Measurements from ENCODE around the gene GALNT7.
A peak's percentile ranks its signal among the peaks of the same experiment; 100 is the strongest.

GALNT7 gene

DNA sequence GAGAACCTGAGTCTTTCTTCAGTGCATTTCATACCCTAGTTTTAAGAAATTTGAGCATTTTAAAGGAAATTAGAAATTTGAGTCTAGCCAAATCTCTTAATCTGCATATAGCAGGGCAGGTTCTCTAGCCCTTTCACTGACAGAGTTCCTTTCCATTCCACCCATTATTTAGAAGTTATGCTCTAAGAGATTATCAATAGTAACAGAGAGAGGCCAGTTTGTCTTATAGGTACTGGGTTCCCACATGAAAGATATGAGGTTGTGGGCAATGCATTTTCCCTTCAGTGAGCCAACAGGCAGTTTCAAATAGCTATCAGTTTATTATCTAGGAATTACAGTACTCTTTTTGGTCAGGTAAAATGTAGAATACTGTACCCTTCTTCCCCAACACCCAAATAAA lies 7.3 kb upstream of the GALNT7 start:
- no peak for DNase-seq (ENCODE audit: low read depth in 2 of 2)
- TF ChIP-seq, protein P1, sequence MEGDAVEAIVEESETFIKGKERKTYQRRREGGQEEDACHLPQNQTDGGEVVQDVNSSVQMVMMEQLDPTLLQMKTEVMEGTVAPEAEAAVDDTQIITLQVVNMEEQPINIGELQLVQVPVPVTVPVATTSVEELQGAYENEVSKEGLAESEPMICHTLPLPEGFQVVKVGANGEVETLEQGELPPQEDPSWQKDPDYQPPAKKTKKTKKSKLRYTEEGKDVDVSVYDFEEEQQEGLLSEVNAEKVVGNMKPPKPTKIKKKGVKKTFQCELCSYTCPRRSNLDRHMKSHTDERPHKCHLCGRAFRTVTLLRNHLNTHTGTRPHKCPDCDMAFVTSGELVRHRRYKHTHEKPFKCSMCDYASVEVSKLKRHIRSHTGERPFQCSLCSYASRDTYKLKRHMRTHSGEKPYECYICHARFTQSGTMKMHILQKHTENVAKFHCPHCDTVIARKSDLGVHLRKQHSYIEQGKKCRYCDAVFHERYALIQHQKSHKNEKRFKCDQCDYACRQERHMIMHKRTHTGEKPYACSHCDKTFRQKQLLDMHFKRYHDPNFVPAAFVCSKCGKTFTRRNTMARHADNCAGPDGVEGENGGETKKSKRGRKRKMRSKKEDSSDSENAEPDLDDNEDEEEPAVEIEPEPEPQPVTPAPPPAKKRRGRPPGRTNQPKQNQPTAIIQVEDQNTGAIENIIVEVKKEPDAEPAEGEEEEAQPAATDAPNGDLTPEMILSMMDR (IDR thresholded peaks at IDR 0.05; ENCODE audit: low read depth, low read length): no peak
- no peak overlapping the region for H3K4me3 ChIP-seq (replicated peaks in 1 of 2; ENCODE audit: low read depth in 2 of 2, low read length in 2 of 2)

DNA sequence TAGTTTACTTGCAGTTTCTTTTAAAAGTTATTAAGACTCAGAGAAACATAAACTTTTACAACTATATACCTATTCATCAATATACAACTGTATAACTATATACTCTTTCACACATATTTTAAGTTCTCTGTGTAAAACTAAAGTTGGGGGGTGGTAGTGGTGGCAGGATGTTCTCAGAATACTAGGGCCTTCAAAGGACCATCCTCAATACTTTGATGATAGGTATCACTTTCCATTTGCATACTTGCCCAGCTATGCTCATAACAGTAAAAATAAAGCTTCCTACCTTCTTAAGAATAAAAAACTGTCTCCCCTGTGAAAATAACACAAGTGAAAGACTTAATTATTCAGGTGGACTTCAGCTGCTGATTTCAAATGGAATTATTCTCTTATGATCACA lies 2.9 kb upstream of the GALNT7 start:
- no peak overlapping the region for H3K4me3 ChIP-seq (replicated peaks in 1 of 2; ENCODE audit: low read depth in 2 of 2, low read length in 2 of 2)
- TF ChIP-seq, protein P1 (IDR thresholded peaks at IDR 0.05; ENCODE audit: low read depth, low read length): no peak
- DNase-seq (ENCODE audit: low read depth in 2 of 2): no peak

DNA sequence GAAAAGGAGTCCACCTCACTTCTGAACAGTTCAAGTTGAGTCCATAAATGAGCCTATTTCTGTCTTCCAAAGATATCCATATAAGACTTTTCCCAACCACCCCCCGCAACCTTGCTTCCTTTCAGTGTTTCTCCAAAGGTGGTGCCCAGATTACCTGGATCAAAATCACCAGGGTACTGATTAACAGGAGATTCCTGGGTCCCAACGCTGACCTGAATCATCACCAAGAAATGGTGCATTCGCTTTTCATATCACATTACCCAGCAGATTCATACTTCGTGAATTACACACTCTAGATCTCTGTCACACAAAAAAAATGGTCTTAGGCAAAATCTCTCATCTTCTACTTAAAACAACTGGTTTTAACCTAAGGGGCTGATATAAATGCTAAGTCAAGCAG lies 2.1 kb upstream of the GALNT7 start:
- DNase-seq (ENCODE audit: low read depth in 2 of 2): no peak
- TF ChIP-seq, protein P1 (IDR thresholded peaks at IDR 0.05; ENCODE audit: low read depth, low read length): no peak
- H3K4me3 ChIP-seq (replicated peaks in 1 of 2; ENCODE audit: low read depth in 2 of 2, low read length in 2 of 2): no peak overlapping the region

DNA sequence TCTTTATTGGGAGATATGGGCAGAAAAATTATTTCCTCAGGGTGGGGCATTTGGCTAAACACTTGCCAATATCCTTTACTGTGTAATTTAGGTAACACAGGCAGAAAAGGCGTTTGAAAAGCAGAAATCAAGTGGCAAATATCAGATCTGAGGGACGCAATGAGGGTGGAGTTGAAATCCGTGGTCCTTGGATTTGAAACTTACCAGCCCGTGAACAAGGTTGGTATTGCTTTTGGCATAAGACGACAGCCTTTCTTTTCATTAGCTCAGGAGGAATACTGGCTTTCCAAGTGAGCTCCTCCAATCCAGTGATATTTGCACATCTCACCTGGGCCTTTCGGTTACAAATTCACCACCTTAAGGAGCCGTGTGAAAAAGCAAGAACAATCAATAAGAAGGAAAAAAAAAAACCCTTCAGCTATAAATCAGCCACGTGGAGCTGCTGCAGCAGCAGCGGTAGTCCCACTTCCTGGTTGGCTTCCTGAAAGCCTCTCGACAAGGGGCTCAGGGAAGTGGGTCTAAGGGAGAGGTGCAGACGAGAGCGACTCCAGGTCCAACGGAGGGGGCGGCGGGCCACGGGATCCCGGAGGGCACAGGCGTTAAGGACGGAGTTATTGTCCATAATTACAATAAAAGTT lies 734 bp upstream of the GALNT7 start:
- peak; percentile 31 to 39 for DNase-seq (ENCODE audit: low read depth in 2 of 2)

DNA sequence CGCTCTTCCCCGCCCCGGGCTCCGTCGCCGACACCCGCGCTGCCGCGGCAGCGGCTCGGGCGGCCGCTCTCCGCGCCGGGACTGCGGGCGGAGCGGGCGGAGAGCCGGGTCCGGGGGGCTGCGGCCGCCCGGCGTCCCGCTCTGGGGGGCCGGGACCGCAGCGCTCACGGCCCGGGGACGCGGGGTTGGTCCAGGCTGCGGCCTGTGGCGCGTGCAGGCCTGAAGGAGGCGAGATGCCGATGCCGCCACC lies 492 bp downstream of the GALNT7 start:
- peak overlapping the region; percentile 67 to 70 for H3K4me3 ChIP-seq (replicated peaks in 1 of 2; ENCODE audit: low read depth in 2 of 2, low read length in 2 of 2)
- DNase-seq (ENCODE audit: low read depth in 2 of 2): no peak
- TF ChIP-seq, protein P1 (IDR thresholded peaks at IDR 0.05; ENCODE audit: low read depth, low read length): no peak

More for the DNA sequence above, 734 bp upstream of the GALNT7 start:
- TF ChIP-seq, protein P1 (IDR thresholded peaks at IDR 0.05; ENCODE audit: low read depth, low read length): no peak
- H3K4me3 ChIP-seq (replicated peaks in 1 of 2; ENCODE audit: low read depth in 2 of 2, low read length in 2 of 2): peak overlapping the region; percentile 70 to 86

DNA sequence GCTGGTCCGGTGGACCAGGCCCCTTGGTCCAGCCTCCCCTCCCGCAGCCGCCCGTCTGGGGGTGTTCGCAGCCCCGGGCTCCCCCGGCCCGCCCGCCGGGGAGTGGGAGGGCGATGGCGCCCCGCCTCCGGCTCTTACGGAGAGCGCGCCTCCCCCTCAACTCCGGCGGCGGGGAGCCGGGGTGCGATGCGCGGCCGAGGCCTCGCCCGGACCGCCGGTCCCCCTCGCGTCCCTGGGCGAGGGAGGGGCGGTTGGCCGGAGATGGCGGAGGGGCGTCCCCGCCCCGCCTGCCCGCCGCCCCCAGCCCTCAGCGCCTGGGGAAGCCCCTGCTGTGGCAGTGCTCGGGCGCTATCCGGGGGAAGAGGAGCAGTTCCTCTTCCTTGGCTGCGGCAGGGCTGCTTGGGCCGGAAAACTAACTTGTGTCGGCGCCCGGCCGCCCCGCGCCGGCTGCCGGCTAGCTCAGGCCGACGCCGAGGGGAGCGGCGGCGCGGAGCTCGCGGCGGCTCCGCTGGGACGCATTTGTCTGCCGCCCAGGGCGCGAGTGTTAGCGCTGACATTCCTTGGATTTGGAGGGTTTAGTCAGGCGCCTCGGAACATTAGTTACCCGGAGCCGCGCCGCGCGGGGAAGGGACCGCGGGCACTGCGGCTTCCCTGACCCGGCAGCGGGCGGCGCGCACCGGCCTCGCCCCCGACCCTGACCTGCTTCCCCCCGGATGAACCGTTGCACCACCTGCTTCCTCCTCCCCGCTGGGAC lies 994 bp downstream of the GALNT7 start:
- TF ChIP-seq, protein P1 (IDR thresholded peaks at IDR 0.05; ENCODE audit: low read depth, low read length): no peak
- DNase-seq (ENCODE audit: low read depth in 2 of 2): peak; percentile 54 to 76
- H3K4me3 ChIP-seq (replicated peaks in 1 of 2; ENCODE audit: low read depth in 2 of 2, low read length in 2 of 2): peak overlapping the region; percentile 67 to 70

All from cardiac fibroblast (primary cell).